Brain microvascular endothelial cell (primary cell): ENCODE results near the gene DPF3.
A peak's percentile ranks its signal among the peaks of the same experiment; 100 is the strongest.

Experiments
- DNase-seq: peaks from one replicate; pipeline ENCODE4 v3.0.0-alpha.2; 2020
- H3K27ac ChIP-seq: fragments of 250-450 bp; sonication (Bioruptor Pico); 2 replicates; pipeline ENCODE4 v1.5.1; 2020; ENCODE audit warnings: mild to moderate bottlenecking, moderate library complexity
- H3K27me3 ChIP-seq: fragments of 250-450 bp; sonication (Bioruptor Pico); replicated peaks from 2 replicates; pipeline ENCODE4 v1.5.1; 2020; ENCODE audit warnings: mild to moderate bottlenecking
- H3K36me3 ChIP-seq: fragments of 250-450 bp; sonication (Bioruptor Pico); replicated peaks from 2 replicates; pipeline ENCODE4 v1.5.1; 2020; ENCODE audit warnings: mild to moderate bottlenecking
- H3K4me3 ChIP-seq: 2 replicates; pipeline ENCODE4 v1.5.1; 2011; ENCODE audit warnings: low read depth, mild to moderate bottlenecking, control low read depth, low read length, moderate library complexity
- in situ Hi-C: cut with HindIII; loops from 2 replicates; pipeline ENCODE4 v1.10.0; 2017; ENCODE audit warnings: low sequenced_read_pairs, low pct_ligation_motif_present
- TF ChIP-seq, protein P1 (sequence below): IDR thresholded peaks from 2 replicates; pipeline ENCODE4 v1.5.1; 2011; ENCODE audit warnings: low read depth, mild to moderate bottlenecking, moderate library complexity, low read length, control low read depth, inconsistent platforms; ENCODE audit errors: missing control alignments

Gene DPF3

DNA sequence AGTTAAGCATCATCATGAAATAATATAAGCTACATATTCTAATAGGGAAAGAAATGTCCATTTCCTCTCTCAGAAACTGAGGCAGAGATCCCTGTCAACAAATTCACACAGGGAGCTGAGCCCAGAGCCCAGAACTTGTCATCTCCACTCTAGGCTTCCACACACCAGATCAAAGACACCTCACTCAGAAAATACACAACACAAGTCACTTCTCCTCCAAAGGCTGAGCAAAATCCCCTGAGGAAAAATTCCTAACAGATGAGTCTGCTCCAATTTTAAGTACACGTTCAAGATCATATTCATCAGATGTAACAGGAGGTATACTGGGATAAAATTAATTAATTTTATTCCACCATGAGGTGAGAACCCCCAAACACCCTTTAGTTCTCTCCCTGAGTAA lies 227.3 kb downstream of the DPF3 start:
- in situ Hi-C loops, result no loop called here

GRCh38 chr14:72665259-72665658 lies 228.6 kb downstream of the DPF3 start:
- no peaks in the 10 kb centered on the region for H3K27me3 ChIP-seq
- peak; percentile 97 for DNase-seq
- H3K4me3 ChIP-seq, result no peak overlapping the region
- peak overlapping the region; percentile 82 for H3K27ac ChIP-seq
- in situ Hi-C loops, result no loop called here
- no peaks in the 10 kb centered on the region for H3K36me3 ChIP-seq
- TF ChIP-seq, protein P1, sequence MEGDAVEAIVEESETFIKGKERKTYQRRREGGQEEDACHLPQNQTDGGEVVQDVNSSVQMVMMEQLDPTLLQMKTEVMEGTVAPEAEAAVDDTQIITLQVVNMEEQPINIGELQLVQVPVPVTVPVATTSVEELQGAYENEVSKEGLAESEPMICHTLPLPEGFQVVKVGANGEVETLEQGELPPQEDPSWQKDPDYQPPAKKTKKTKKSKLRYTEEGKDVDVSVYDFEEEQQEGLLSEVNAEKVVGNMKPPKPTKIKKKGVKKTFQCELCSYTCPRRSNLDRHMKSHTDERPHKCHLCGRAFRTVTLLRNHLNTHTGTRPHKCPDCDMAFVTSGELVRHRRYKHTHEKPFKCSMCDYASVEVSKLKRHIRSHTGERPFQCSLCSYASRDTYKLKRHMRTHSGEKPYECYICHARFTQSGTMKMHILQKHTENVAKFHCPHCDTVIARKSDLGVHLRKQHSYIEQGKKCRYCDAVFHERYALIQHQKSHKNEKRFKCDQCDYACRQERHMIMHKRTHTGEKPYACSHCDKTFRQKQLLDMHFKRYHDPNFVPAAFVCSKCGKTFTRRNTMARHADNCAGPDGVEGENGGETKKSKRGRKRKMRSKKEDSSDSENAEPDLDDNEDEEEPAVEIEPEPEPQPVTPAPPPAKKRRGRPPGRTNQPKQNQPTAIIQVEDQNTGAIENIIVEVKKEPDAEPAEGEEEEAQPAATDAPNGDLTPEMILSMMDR, result no peak

More for the DNA sequence above, 227.3 kb downstream of the DPF3 start:
- Histone ChIP-seq H3K27ac (peak overlapping the region; percentile 78), H3K4me3 (no peak overlapping the region), H3K27me3 (no peaks in the 10 kb centered on the region), H3K36me3 (no peaks in the 10 kb centered on the region)
- DNase-seq, result peak; percentile 71
- TF ChIP-seq, protein P1, result no peak

GRCh38 chr14:72664651-72665050 lies 229.2 kb downstream of the DPF3 start:
- in situ Hi-C loops, result no loop called here
- no peaks in the 10 kb centered on the region for H3K27me3 ChIP-seq
- H3K27ac ChIP-seq, result peak overlapping the region; percentile 82
- H3K4me3 ChIP-seq, result no peak overlapping the region
- DNase-seq, result no peak
- TF ChIP-seq, protein P1, result no peak
- no peaks in the 10 kb centered on the region for H3K36me3 ChIP-seq

DNA sequence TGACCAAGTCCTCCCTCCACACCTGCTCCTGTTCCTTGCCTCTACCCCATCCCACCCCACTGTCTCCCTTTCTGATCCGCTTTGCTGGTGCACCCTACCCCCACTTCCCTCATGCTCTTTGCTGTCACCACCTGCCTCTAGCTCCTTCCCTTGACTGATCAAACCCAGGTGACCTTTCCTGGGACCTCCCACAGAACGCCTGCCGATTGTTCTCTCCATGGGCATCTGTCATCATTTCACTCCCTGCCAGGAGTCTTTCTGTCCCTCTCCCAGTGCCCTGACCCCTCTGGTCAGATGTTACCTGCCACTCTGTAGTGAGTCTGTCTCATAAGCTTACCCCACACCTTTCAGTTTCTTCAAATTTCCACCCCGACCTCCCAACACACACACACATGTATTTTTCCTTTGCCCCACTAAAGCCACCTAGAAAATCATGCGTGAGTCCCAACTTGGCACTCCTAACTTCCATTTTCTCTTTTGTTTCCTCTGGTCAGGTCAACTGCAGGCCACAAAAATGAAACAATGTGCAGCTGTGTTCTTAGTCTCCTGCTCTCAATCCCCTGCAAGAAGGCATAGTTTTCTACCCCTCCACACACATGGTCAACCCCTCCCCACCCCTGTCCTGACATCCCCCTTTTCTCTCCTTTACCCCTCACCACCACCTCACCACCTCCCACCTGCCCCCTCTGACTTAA lies 229.8 kb downstream of the DPF3 start:
- TF ChIP-seq, protein P1, result no peak
- DNase-seq, result no peak
- no peak overlapping the region for H3K4me3 ChIP-seq
- H3K27ac ChIP-seq, result peak overlapping the region; percentile 82
- H3K27me3 ChIP-seq, result no peaks in the 10 kb centered on the region
- no peaks in the 10 kb centered on the region for H3K36me3 ChIP-seq
- in situ Hi-C loops, result no loop called here

DNA sequence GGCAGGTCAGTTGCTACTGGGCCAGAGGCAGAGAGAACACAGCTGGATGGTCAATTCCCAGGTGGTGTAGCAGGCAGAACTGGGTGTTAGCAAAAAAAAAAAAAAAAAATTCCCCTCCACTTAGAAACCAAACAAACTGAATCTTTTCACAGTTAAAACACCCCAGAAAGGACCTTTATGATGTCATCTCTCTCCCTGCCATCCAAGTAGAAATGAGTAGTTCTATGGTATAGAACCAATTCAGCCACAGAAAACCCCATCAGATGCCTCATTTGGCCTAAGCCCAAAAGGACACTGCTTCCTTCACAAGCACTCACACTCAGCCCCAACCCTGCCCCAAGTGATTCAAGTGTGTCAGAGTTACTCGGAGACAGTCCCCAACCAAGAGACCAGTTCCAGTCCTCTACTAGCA lies 230.8 kb downstream of the DPF3 start:
- TF ChIP-seq, protein P1, result no peak
- Histone ChIP-seq H3K27ac (no peak overlapping the region), H3K4me3 (no peak overlapping the region), H3K36me3 (no peaks in the 10 kb centered on the region), H3K27me3 (no peaks in the 10 kb centered on the region)
- in situ Hi-C loops, result no loop called here
- DNase-seq, result no peak

DNA sequence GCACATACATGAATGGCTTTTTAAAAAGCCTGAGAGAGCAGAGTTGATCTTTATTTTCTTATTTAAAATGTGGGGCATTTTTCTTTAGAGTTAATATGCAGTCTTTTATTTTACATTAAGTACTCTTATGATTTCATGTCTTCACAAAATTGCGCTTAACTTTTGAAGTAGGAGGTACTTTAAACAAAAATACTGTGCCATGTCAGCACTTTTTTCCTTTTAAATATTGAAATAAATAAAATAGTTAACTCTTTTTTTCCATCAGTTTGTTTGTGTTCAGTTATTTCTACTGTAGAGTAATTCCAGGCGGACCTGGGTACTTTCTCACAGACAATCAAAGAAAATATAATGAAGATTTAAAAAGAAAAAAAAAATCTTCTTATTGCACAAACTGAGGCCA lies 231.7 kb downstream of the DPF3 start:
- no peak for DNase-seq
- Histone ChIP-seq H3K4me3 (no peak overlapping the region), H3K27me3 (no peaks in the 10 kb centered on the region), H3K27ac (no peak overlapping the region), H3K36me3 (no peaks in the 10 kb centered on the region)
- in situ Hi-C loops, result no loop called here
- TF ChIP-seq, protein P1, result no peak
